ENCODE data around the gene FBXL2.
"Not testable (repeated sequence)": the region's sequence is repeated elsewhere in the genome, so short reads cannot be mapped to it uniquely, and the experiment has no call there.

FBXL2 gene

GRCh38 chr3:33420966-33421365, 143.7 kb downstream of the FBXL2 start:
- TF ChIP-seq CTCF (conservative IDR thresholded peaks at IDR 0.05): no peak
- H3K27ac ChIP-seq: no peak overlapping the region

DNA sequence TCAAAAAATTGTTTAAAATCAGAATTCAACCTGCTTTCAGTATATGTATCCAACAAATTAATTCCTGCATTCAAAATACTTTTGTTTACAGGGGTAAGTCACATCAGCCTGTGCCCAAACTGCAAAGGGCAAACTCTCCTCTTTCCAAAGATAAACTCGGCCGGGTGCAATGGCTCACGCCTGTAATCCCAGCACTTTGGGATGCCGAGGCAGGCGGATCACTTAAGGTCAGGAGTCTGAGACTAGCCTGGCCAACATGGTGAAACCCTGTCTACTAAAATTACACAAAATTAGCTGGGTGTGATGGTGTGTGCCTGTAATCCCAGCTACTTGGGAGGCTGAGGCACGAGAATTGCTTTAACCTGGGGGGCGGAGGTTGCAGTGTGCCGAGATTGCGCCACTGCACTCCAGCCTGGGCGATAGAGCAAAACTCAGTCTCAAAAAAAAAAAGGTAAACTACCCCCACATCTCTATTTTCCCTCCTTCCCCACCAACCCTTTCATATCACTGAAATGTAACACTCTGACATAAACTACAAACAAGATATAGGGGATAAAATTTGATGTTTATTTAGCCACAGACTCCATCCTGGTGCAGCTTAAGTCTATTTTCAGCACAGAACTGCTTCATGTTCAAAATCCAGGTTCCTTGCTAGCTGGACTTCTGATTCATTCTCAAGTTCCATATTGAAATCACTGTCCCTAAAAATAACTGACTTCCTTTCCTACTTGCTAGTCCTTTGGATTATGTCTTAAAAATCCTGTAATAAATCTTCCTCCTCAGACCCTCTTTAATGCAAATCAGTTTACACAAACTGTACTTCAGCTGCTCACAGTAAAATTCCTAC, 147.6 kb downstream of the FBXL2 start:
- no peak for TF ChIP-seq CTCF (conservative IDR thresholded peaks at IDR 0.05)
- no peak overlapping the region for H3K27ac ChIP-seq

GRCh38 chr3:33425453-33425852, 148.2 kb downstream of the FBXL2 start:
- H3K27ac ChIP-seq: no peak overlapping the region
- no peak for TF ChIP-seq CTCF (conservative IDR thresholded peaks at IDR 0.05)

DNA sequence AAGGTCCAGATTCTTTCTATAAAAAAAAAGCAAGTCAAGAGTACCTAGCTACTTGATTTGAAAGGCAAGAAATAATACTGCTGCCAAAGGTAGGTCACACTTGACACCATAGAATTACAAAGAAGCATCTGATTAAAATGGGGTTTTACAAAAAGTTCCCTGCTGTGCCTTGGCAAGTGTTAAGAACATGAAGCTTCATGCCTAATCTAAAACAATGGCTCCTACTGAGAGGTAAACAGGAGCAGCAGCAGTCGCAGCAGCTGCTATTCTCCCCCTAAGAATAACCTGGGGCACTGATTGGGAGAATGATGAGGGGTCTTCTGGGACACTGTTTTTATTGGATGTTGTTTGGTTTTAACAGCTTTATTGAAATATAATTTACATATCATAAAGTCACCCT, 148.8 kb downstream of the FBXL2 start:
- TF ChIP-seq CTCF (conservative IDR thresholded peaks at IDR 0.05): no peak
- no peak overlapping the region for H3K27ac ChIP-seq

DNA sequence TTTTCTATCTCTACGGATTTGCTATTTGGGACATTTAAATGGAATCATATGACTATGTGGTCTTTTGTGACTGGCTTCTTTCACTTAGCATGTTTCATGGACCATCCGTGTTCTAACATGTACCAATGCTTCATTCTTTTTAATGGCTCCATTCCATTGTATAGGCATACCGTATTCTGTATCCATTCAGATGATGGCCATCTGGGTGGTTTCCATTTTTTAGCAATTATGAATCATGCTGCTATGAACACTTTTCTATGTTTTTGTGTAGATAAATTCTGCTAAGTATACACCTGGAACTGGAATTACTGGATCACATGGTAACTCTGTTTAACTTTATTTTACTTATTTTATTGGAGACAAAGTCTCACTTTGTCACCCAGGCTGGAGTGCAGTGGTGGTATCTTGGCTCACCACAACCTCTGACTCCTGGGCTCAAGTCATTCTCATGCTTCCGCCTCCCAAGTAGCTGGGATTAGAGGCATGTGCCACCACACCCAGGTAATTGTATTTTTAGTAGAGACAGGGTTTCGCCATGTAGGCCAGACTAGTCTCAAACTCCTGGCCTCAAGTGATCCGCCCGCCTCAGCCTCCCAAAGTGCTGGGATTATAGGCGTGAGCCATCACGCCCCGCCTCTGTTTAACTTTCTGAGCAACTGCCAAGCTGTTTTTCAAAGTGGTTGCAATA, 149.5 kb downstream of the FBXL2 start:
- no peak overlapping the region for H3K27ac ChIP-seq
- TF ChIP-seq CTCF (conservative IDR thresholded peaks at IDR 0.05): no peak

DNA sequence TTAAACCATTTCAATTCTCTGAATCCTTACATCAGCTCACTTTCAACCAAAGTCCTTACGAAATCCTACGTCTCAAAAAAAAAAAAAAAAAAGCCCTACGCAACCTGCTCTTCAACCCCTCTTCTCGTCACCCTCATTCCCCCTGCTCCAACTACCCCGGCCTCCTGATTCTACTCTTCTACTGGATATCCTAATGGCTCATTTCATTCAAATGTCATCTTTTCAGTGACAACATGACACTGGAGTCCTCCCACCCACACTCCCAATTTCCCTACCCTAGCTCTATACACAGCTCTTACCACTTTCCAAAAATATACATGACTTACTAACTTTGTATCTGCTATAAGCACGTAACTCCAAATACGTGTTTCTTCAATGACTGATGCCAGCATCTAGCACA, 151.5 kb downstream of the FBXL2 start:
- TF ChIP-seq CTCF (conservative IDR thresholded peaks at IDR 0.05): no peak
- H3K27ac ChIP-seq: no peak overlapping the region

- not testable (repeated sequence) for H3K27ac ChIP-seq
Measured at GRCh38 chr3:33429306-33429705, 152.1 kb downstream of the FBXL2 start.

DNA sequence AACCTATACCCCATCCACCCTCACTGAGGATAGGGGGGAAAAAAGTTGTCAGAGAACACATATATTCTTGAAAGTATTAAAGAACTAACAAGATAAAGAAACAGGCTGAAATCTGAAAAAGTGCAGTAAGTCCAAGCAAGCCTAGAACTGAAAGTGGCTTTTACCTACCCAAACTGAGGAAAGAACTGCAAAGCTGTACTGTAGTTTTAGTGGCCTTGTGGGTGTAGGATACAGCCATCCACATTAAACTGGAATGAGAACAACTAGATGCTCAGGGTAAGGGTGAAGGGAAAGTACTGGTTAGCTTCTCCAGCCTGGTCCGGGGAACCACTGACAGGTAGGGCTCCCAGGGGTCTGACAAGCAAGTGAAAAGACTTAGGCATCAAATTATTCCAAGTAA, 152.8 kb downstream of the FBXL2 start:
- no peak overlapping the region for H3K27ac ChIP-seq
- TF ChIP-seq CTCF (conservative IDR thresholded peaks at IDR 0.05): no peak
